ENCODE measurements around the gene CLCF1. TPM values are rescaled to one million over a fixed set of nuclear protein-coding genes. Genes with fewer than 3 reads are reported as not detected.

The CLCF1 gene
- total and polyA plus RNA-seq, 8 donors: 2.6 to 69.2 (median 5.4) TPM; not detected in 1

- peak overlapping the region; percentile 66 to 92 (median 78) for H3K4me3 ChIP-seq
- TF ChIP-seq POLR2A (IDR thresholded peaks at IDR 0.05) (no peak), EP300 (IDR thresholded peaks at IDR 0.05) (no peak), CTCF (IDR thresholded peaks at IDR 0.05) (peak in 5 of 7 experiments; percentile 32 to 83 (median 46)), POLR2AphosphoS5 (IDR thresholded peaks at IDR 0.05) (no peak)
- WGBS, 5 donors: 26 to 42% (median 34%) methylated on average over 8 of the region's 8 CpGs
- H3K27me3 ChIP-seq: no peaks in the 10 kb centered on the region
- H3K36me3 ChIP-seq: peaks cover 0 to 2% (median 0%) of the 10 kb centered on the region in 4 donors
- peak; percentile 46 to 76 for DNase-seq
- H3K9me3 ChIP-seq: no peaks in the 10 kb centered on the region
- intact Hi-C loops (cut with DNase I; ENCODE audit: low total_unique reads): no loop called here
- peak overlapping the region; percentile 48 to 99 (median 97) for H3K27ac ChIP-seq
- H3K4me1 ChIP-seq: peaks cover 58 to 87% (median 74%) of the 10 kb centered on the region in 4 donors
These were observed 2.0 kb downstream of the CLCF1 start for GRCh38 chr11:67371189-67371910.

GRCh38 chr11:67370351-67371076 is 2.9 kb downstream of the CLCF1 start:
- Histone ChIP-seq H3K36me3 (peaks cover 0 to 10% (median 2%) of the 10 kb centered on the region in 4 donors), H3K9me3 (no peaks in the 10 kb centered on the region), H3K27ac (peak overlapping the region; percentile 11 to 99 (median 97)), H3K4me1 (peaks cover 64 to 90% (median 78%) of the 10 kb centered on the region in 4 donors), H3K27me3 (no peaks in the 10 kb centered on the region), H3K4me3 (peak overlapping the region in 2 of 4 donors; percentile 5 to 66)
- intact Hi-C loops (cut with DNase I; ENCODE audit: low total_unique reads): no loop called here
- TF ChIP-seq CTCF (IDR thresholded peaks at IDR 0.05) (no peak), POLR2AphosphoS5 (IDR thresholded peaks at IDR 0.05) (peak in 1 of 3 donors; percentile 2), EP300 (IDR thresholded peaks at IDR 0.05) (no peak), POLR2A (IDR thresholded peaks at IDR 0.05) (no peak)
- 41 to 57% (median 50%) methylated on average over 12 to 14 of the region's 14 CpGs for WGBS, 5 donors
- peak in 1 of 2 donors; percentile 82 for DNase-seq

- WGBS, 5 donors: 50 to 69% (median 62%) methylated on average over 11 to 12 of the region's 12 CpGs
- Histone ChIP-seq H3K27ac (peak overlapping the region; percentile 11 to 99 (median 97)), H3K9me3 (no peaks in the 10 kb centered on the region), H3K4me1 (peaks cover 60 to 90% (median 75%) of the 10 kb centered on the region in 4 donors), H3K27me3 (no peaks in the 10 kb centered on the region), H3K36me3 (peaks cover 3 to 17% (median 8%) of the 10 kb centered on the region in 4 donors), H3K4me3 (peak overlapping the region in 1 of 4 donors; percentile 5)
- intact Hi-C loops (cut with DNase I; ENCODE audit: low total_unique reads): no loop called here
- TF ChIP-seq EP300 (IDR thresholded peaks at IDR 0.05) (no peak), POLR2AphosphoS5 (IDR thresholded peaks at IDR 0.05) (peak in 2 of 3 donors; percentile 7 to 9)
- peak in 1 of 2 donors; percentile 81 for DNase-seq
These were observed 3.6 kb downstream of the CLCF1 start for GRCh38 chr11:67369801-67370284.

GRCh38 chr11:67369275-67369674 is 4.1 kb downstream of the CLCF1 start:
- TF ChIP-seq EP300 (IDR thresholded peaks at IDR 0.05) (no peak), POLR2A (IDR thresholded peaks at IDR 0.05) (no peak), CTCF (IDR thresholded peaks at IDR 0.05) (no peak), POLR2AphosphoS5 (IDR thresholded peaks at IDR 0.05) (no peak)
- peaks cover 55 to 88% (median 69%) of the 10 kb centered on the region in 4 donors for H3K4me1 ChIP-seq
- no peak overlapping the region for H3K4me3 ChIP-seq
- peaks cover 3 to 22% (median 13%) of the 10 kb centered on the region in 4 donors for H3K36me3 ChIP-seq
- no peak for DNase-seq
- H3K9me3 ChIP-seq: no peaks in the 10 kb centered on the region
- H3K27me3 ChIP-seq: no peaks in the 10 kb centered on the region
- WGBS, 5 donors: 81 to 89% (median 88%) methylated on average over 8 of the region's 8 CpGs
- intact Hi-C loops (cut with DNase I; ENCODE audit: low total_unique reads): no loop called here
- peak overlapping the region in 4 of 5 donors; percentile 93 to 99 (median 98) for H3K27ac ChIP-seq

Data from stomach (tissue), 9 donors.